NT2/D1 (cell line): ENCODE data around the gene TLK2.

Experiments
- YY1 ChIP-seq: IDR thresholded peaks from 2 replicates; pipeline ENCODE4 v1.6.1; 2011; ENCODE audit not compliant: insufficient read length, insufficient read depth
- ZNF274 ChIP-seq: IDR thresholded peaks from 2 replicates; pipeline ENCODE4 v1.6.1; 2011; ENCODE audit warnings: mild to moderate bottlenecking, low read depth, low read length

- TF ChIP-seq ZNF274: no peak
- TF ChIP-seq YY1: no peak
These were observed 88.5 kb downstream of the TLK2 start for GRCh38 chr17:62566996-62567578.
